RWPE1 (cell line): ENCODE data around the gene ACAP3.

Source experiments
- CTCF ChIA-PET: fragments of 350-600 bp; sonication (Branson Sonifier 250); formaldehyde crosslinking; extraction: SDS; loops from one replicate; lab custom pipeline; 2021; lab: Yijun Ruan, JAX
- POLR2A ChIA-PET: fragments of 400-600 bp; formaldehyde crosslinking; extraction: SDS; loops from one replicate; lab custom pipeline; 2020; ENCODE audit warnings: antibody characterized with exemption; ENCODE audit not compliant: low non-redundant PET; lab: Yijun Ruan, JAX
- DNase-seq: peaks from one replicate; pipeline ENCODE4 v3.0.0; 2012; ENCODE audit warnings: low spot score
- H3K27ac ChIP-seq: fragments of 450-650 bp; 2 replicates; pipeline ENCODE4 v1.5.1; 2017
- CTCF ChIP-seq: fragments of 450-650 bp; conservative IDR thresholded peaks from 2 replicates; pipeline ENCODE4 v1.5.1; 2017; ENCODE audit warnings: low read depth, mild to moderate bottlenecking

Gene ACAP3

DNA sequence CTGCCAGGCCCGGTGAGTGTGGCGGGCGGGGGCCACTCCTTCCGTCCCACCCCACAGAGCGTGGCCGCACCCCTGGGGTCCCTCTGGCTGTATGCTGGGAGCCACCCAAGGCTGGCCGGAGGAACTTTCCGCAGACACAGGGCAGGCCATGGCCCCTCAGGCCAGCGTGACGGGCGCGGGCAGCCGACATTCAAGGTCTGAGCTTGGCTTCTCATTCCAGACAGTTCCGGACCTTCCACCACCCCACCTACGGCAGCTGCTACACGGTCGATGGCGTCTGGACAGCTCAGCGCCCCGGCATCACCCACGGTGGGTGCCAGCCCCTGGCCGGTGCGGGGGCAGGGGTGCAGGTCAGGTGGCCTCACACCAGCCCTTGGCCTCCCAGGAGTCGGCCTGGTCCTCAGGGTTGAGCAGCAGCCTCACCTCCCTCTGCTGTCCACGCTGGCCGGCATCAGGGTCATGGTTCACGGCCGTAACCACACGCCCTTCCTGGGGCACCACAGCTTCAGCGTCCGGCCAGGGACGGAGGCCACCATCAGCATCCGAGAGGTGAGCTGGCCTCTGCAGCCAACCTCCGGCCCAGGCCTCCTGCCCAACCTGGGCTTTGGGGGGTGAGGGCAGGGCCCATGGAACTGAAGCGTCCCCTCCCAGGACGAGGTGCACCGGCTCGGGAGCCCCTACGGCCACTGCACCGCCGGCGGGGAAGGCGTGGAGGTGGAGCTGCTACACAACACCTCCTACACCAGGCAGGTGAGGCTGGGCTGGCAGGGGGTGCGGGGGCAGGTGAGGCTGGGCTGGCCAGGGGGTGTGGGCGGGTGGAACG, 20.2 kb downstream of the ACAP3 start:
- CTCF ChIA-PET, result no interaction called here

GRCh38 chr1:1286313-1287261, 21.1 kb downstream of the ACAP3 start:
- H3K27ac ChIP-seq, result no peak overlapping the region
- CTCF ChIA-PET, result no interaction called here
- DNase-seq, result no peak
- TF ChIP-seq CTCF, result no peak
- POLR2A ChIA-PET, result no interaction called here

More for the DNA sequence above, 20.2 kb downstream of the ACAP3 start:
- no peak for DNase-seq
- POLR2A ChIA-PET, result no interaction called here
- no peak overlapping the region for H3K27ac ChIP-seq
- no peak for TF ChIP-seq CTCF

DNA sequence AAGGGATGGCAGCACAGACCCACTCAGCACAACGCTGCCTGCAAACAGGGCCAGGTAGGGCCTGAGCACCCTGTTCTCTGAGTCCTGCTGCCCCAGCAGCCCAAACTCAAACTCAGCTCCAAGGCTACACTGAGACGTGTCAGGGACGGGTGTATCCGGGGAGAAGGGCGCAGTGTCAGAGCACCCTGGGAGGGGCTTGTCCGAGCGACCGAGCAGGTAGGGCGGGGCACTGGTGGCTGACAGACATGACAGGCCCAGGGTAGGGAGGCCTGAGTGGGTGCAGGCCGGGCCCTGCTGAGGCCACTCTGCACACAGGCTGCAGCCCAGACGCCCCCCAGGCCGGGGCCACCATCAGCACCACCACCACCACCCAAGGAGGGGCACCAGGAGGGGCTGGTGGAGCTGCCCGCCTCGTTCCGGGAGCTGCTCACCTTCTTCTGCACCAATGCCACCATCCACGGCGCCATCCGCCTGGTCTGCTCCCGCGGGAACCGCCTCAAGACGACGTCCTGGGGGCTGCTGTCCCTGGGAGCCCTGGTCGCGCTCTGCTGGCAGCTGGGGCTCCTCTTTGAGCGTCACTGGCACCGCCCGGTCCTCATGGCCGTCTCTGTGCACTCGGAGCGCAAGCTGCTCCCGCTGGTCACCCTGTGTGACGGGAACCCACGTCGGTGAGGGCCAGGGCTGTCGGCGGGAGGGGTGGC, 22.0 kb downstream of the ACAP3 start:
- no peak for DNase-seq
- no peak overlapping the region for H3K27ac ChIP-seq
- ChIA-PET POLR2A (interaction anchor here (0.5 kb wide), 1 partner anchor 12 kb away, joined by 4 read pairs; the partner anchor contains the start of gene UBE2J2), CTCF (no interaction called here)
- no peak for TF ChIP-seq CTCF

DNA sequence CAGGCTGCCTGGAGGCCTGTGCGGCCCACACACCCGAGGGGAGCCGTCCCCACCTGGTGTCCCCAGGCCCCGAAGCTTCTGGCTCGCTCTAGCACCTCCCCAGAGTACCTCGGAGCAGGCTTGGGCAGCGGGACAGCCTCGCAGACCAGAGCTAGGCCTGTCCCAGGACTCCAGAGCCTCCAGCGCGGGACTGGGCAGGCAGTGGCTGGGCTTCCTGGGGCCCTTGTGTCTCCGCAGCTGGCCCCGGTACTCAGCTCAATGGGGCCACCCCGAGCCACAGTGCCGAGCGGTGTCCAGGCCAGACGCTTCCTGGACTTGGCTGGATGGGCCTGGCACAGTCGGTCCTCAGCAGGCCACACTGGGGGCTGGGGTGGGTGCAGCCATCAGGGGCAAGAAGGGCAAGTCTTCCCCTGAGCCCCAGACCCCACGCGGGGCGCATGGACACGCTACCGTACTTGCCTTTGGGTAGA, 22.6 kb downstream of the ACAP3 start:
- 0 out of 2 replicates have a peak overlapping the region, but pooled peaks have one; percentile 3 for H3K27ac ChIP-seq
- no peak for TF ChIP-seq CTCF
- no peak for DNase-seq
- ChIA-PET CTCF (no interaction called here), POLR2A (interaction anchor here (0.5 kb wide), 1 partner anchor 12 kb away, joined by 4 read pairs; the partner anchor contains the start of gene UBE2J2)

DNA sequence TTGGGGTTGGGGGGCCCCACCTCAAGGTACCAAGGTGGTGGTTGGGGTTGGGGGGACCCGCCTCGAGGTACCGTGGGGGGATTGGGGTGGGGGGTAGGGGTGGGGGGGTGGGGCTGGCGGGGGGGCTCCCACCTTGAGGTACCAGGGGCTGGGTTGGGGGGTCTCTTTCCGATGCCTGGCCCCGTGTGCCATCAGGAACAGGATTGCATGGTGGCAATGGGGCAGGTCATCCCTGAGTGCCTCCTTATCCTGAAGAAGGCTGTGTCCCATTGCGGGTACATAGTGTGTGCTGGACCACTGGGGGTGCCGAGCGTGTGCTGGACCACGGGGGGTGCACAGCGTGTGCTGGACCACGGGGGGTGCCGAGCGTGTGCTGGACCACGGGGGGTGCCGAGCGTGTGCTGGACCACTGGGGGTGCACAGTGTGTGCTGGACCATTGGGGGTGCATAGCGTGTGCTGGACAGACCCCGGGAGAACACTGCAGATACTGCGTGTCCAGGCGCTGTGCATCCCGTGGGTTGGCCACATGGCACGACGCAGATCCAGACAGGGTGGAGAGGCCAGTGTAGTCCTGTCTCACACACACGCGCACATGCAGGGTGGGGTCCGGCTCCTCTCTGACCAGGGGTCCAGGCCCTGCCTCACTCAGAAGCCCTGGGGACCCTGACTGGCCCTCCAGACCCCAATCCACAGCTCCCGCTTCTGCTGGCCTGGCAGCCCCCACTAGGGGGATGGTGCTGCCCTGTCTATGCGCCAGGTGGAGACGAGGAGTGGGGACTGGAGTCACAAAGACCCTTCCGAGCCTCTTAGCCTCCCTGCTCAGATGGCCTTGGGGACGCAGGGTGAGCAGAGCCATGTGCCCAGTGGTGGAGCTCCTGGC, 23.3 kb downstream of the ACAP3 start:
- CTCF ChIA-PET, result no interaction called here
- no peak for DNase-seq
- POLR2A ChIA-PET, result no interaction called here
- TF ChIP-seq CTCF, result no peak
- 0 out of 2 replicates have a peak overlapping the region, but pooled peaks have one; percentile 3 for H3K27ac ChIP-seq
